Inflammatory macrophage treated with lipopolysaccharide for 4 hours (primary cell): ENCODE results near the gene DNAJB1.
"Not testable (repeated sequence)": the region's sequence is repeated elsewhere in the genome, so short reads cannot be mapped to it uniquely, and the experiment has no call there.

Source experiments
- DNase-seq: peaks from one replicate; pipeline ENCODE4 v3.0.0-alpha.2; 2020

Gene DNAJB1

GRCh38 chr19:14519860-14520407 lies 1.7 kb upstream of the DNAJB1 start:
- peak; percentile 80 for DNase-seq

GRCh38 chr19:14519245-14519859 lies 1.2 kb upstream of the DNAJB1 start:
- no peak for DNase-seq

GRCh38 chr19:14517446-14517839 lies 754 bp downstream of the DNAJB1 start:
- DNase-seq = no peak

GRCh38 chr19:14516746-14517438 lies 1.3 kb downstream of the DNAJB1 start:
- no peak for DNase-seq

- no peak for DNase-seq
Observed at GRCh38 chr19:14516048-14516534, 2.1 kb downstream of the DNAJB1 start.

- no peak for DNase-seq
Observed at GRCh38 chr19:14515501-14516047, 2.6 kb downstream of the DNAJB1 start.

GRCh38 chr19:14514215-14514863 lies 3.9 kb downstream of the DNAJB1 start:
- no peak for DNase-seq

GRCh38 chr19:14512406-14512961 lies 5.7 kb downstream of the DNAJB1 start:
- DNase-seq = no peak

GRCh38 chr19:14511229-14511593 lies 7.0 kb downstream of the DNAJB1 start:
- no peak for DNase-seq

- DNase-seq = peak; percentile 97
Observed at GRCh38 chr19:14510311-14511228, 7.6 kb downstream of the DNAJB1 start.

GRCh38 chr19:14507704-14508542 lies 10.3 kb downstream of the DNAJB1 start:
- DNase-seq = peak; percentile 88

- peak; percentile 57 for DNase-seq
Observed at GRCh38 chr19:14505488-14506239, 12.5 kb downstream of the DNAJB1 start.

- not testable (repeated sequence) for DNase-seq
Observed at GRCh38 chr19:14504575-14504974, 13.6 kb downstream of the DNAJB1 start.

GRCh38 chr19:14503285-14503684 lies 14.9 kb downstream of the DNAJB1 start:
- no peak for DNase-seq

- DNase-seq = no peak
Observed at GRCh38 chr19:14502334-14503092, 15.7 kb downstream of the DNAJB1 start.

GRCh38 chr19:14497228-14497921 lies 20.8 kb downstream of the DNAJB1 start:
- peak; percentile 25 for DNase-seq

- no peak for DNase-seq
Observed at GRCh38 chr19:14496834-14497227, 21.4 kb downstream of the DNAJB1 start.

- peak; percentile 82 for DNase-seq
Observed at GRCh38 chr19:14496029-14496833, 22.0 kb downstream of the DNAJB1 start, which contains the start of gene GIPC1. GIPC1 (minus strand) TSS chr19:14496127; CDS start chr19:14482976, 13,151 bp downstream.
